Measurements from ENCODE around the gene TULP4. TPM values are rescaled to one million over a fixed set of nuclear protein-coding genes. Genes with fewer than 3 reads are reported as not detected.
"Not testable (repeated sequence)": the region's sequence is repeated elsewhere in the genome, so short reads cannot be mapped to it uniquely, and the experiment has no call there.

TULP4 gene
- total RNA-seq, 1 donor from 2014 or later, result 119 TPM

GRCh38 chr6:158295976-158296853, 16.1 kb upstream of the TULP4 start:
- not testable (repeated sequence) for DNase-seq (ENCODE audit: low spot score)

DNA sequence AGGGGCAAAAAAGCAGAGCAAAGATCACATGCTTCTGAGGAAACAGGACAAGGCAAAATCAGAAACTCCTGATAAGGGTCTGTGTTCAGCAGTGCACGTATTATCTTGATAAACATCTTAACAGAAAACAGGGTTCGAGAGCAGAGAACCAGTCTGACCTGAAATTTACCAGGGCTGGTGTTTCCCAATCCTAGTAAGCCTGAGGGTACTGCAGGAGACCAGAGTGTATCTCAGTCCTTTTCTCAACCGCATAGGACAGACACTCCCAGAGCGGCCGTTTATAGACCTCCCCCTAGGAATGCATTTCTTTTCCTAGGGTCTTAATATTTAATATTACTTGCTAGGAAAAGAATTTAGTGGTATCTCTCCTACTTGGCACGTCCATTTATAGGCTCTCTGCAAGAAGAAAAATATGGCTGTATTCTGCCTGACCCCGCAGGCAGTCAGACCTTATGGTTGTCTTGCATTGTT, 15.4 kb upstream of the TULP4 start:
- not testable (repeated sequence) for DNase-seq (ENCODE audit: low spot score)

DNA sequence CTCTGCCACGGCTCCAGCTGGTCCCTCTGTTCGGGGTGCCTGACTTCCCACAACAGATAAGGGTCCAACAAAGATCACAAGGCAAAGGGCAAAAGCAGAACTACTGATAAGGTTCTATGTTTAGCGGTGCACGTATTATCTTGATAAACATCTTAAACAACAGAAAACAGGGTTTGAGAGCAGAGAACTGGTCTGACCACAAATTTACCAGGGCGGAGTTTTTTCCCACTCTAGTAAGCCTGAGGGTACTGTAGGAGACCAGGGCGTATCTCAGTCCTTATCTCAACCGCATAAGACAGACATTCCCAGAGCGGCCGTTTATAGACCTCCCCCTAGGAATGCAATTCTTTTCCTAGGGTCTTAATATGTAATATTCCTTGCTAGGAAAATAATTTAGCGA, 14.6 kb upstream of the TULP4 start:
- DNase-seq (ENCODE audit: low spot score), result not testable (repeated sequence)

GRCh38 chr6:158300306-158301143, 11.7 kb upstream of the TULP4 start:
- not testable (repeated sequence) for DNase-seq (ENCODE audit: low spot score)

- not testable (repeated sequence) for DNase-seq (ENCODE audit: low spot score)
Observed at GRCh38 chr6:158301561-158301960, 10.7 kb upstream of the TULP4 start.

DNA sequence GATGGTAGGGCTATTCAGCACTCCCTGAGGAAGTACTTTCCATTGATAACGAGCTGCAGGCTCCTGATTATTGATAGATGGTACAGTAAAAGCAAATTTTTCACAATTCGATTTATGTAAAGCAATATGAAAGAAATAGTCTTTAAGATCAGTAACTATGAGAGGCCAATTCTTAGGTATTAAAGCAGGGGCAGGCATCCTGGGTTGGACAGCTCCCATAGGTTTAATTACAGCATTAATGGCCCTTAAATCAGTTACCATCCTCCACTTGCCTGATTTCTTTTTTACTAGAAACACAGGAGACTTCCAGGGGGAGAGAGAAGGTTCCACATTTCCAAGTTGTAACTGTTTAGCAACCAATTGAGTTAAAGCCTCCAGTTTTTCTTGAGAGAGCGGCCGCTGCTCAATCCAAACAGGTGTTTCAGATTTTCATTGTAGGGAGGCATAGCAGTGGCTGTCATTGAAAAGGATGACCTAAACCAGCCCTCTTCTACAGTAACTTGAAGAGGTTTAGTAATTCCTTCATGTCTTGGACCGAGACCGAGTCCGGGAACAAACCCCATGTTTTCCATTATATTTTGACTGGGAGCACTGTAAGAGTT, 10.0 kb upstream of the TULP4 start:
- not testable (repeated sequence) for DNase-seq (ENCODE audit: low spot score)

DNA sequence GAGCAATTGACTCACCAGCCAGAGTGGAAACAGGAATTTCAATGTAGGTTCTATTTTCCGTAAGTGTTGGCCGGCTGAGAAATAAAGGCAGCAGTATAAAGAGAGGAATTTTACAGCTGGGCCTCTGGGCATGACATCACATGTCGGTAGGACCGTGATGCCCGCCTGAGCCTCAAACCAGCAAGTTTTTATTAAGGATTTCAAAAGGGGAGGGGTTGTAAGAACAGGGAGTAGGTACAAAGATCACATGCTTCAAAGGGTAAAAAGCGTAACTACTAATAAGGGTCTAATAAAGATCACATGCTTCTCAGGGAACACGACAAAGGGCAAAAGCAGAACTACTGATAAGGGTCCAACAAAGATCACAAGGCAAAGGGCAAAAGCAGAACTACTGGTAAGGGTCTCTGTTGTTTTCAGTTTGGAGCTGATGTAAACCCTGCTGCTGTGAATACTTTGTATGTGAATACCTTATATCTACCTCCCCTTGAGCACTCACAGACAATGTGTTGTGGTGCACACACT, 9.0 kb upstream of the TULP4 start:
- no peak for DNase-seq (ENCODE audit: low spot score)

- DNase-seq (ENCODE audit: low spot score), result no peak
Observed at GRCh38 chr6:158304254-158304653, 8.0 kb upstream of the TULP4 start.

DNA sequence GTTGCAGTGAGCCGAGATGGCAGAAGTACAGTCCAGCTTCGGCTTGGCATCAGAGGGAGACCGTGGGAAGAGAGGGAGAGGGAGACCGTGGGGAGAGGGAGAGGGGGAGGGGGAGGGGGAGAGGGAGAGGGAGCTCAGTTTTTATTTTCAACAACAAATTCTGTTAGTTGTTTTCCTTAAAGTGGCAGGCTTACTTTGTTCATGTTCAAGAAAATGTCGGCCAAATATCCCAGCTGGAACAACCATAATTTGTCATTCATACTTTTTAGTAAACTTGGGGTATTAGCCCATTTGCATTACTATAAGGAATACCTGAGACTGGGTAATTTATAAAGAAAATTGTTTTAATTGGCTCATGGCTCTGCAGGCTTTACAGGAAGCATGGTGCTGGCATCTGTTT, 2.5 kb upstream of the TULP4 start:
- no peak for DNase-seq (ENCODE audit: low spot score)

DNA sequence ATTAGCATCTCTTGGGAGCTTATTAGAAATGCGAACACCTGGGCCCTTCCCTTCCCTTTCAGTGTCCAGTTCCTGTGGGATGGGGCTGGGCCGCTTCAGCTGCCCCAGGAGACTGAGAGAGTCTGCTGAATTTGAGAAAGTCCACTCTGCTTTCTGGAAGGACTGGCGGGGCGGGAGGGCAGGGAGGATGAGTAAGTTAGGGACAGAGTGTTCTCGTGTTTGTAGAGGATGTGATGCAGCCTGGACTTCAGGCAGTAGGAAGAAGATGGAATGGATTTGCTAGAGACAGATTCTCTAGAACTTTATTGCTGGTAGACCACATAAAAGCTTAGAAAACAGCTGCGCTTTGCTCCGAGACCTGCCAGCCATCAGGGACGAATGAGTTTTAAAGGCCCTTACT, 1.1 kb upstream of the TULP4 start:
- no peak for DNase-seq (ENCODE audit: low spot score)

DNA sequence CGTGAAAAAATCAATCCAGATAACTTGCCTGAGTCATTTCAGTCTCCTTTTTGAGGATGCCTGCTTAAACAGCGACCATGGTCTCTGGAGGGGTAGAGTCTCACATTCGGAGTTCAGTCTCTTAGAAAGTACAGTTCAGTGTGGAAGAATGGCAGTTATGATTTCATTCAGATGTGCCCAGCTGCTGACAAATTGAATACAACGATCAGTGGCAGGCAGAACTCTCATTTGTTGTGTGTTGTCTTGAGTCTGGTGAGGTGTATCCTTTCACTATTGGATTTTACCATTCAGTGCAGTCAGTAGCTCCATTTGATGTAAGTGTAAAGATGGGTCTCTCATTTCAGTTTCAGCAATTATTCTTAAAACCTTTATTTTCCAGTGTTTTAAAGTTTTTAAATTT, 639 bp upstream of the TULP4 start:
- no peak for DNase-seq (ENCODE audit: low spot score)

DNA sequence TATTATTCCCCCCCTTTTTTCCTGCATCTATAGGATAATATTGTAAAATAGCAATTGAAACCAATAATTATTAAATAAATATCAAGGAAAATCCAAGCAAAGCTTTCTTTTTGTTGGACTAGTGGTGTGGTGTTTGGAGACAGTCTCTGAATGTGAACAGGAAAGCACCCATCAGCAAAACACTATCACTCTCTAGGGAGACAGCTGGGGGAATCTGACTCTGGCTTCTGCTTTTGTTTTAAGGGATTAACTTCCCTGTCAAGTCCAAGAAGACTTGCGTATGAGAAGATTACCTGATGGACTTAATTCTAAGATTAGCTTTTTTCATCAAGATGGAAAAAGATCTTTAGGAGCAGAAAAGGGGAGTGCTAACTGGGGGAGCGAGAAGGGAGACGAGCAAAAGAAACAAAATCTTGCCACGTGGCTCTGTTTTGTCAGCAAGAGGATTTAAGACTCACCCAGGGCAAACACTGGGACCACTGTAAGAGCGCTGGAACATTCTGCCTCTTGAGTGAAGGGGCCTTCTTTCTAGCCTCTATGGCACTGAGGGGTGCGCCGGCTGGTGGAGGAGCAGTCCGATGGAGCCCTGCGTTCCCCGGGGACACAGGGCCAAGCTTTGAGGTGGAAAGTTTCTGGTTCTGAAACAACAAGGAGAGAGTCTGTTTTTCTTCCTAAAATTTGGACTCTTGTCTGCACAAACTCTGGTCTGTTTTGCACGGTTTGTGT, 570 bp downstream of the TULP4 start:
- DNase-seq (ENCODE audit: low spot score), result no peak

- DNase-seq (ENCODE audit: low spot score), result no peak
Observed at GRCh38 chr6:158313989-158314388, 1.7 kb downstream of the TULP4 start.

GRCh38 chr6:158314737-158315136, 2.5 kb downstream of the TULP4 start:
- DNase-seq (ENCODE audit: low spot score), result no peak

DNA sequence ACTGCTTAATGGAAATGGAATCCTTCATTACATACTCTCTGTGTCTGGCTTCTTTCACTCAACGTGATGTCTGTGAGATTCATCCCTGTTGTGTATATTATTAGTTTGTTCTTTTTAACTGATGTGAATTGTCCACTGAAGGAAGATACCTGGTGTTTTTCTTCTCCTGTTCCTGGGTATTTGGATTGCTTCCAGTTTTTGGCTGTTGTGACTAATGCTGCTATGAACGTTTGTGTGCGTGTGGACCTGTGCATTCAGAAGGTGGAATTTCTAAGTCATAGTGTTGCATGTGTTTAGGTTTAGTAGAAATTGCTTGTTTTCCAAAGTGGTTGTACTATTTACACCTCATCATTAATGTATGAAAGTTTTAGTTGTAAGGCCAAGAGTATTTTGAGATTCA, 3.8 kb downstream of the TULP4 start:
- DNase-seq (ENCODE audit: low spot score), result no peak

DNA sequence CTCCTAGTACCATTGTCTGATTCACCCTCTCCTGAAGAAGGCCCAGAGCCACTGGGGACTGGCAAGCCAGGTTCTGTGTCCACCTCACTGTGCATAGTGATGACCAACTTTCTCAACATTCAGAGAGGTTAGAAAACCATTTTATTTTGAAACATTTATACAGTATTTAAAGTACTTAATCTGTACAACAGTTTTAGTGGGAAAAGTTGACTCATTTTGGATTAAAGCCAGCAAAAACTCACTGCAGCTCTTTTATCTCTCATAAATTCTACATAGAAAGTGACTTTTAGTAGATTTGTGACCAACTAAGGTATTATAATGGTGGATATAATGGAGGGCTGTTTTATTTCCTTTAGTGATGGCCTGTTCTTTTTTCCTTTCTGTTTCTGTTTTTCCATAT, 9.7 kb downstream of the TULP4 start:
- no peak for DNase-seq (ENCODE audit: low spot score)

DNA sequence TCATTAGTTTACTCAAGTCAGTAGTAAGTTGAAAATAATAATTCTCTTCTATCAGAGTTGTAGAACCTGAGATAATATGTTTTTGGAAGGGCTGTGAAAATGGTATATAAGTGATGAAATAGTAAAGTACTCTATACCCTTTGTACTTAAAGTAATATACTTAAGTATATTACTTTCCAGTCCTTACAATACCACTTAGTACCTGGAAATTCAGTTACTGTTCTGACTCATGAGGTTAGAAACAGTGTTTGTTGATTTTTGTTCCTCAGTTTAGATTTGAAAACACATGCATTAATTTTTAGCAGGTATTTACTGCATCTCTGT, 10.1 kb downstream of the TULP4 start:
- no peak for DNase-seq (ENCODE audit: low spot score)

DNA sequence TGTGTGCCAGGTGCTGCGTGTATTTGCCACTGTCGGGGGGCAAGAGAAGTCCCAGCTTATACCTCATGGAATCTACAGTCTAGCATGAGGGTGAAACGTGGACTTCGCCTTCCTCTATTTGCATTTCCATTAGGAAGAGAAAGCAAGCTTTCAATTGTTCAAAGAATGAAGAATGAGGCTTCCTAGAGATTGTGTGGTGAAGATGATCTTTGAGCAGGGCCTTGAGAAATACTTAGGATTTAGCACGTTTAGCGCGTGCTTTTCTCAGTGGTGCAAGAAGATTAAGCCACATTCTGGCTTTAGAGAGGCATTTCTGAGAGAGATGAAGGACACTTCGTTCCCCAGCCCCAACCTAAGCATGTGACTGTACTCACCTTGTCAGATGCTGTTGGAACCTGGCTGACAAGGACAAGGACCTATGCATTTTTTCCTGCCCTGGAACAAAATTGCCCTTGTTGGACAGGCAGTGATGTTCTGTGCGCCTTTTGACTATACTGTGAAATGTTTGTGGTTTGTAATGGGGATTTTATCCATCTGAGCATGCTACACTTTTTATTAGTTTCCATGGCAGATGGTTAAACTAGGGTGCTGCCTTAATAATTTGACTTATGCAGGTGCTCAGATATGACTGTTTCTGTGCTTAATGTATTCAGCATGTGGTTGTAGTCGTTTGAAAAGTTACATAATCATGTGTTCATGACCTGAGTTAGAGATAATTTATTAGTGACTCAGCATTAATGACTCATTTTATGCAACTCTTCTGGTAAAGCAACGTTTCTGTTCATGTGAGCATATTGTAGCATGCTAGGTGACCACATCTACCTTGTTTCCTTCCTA, 10.7 kb downstream of the TULP4 start:
- DNase-seq (ENCODE audit: low spot score), result no peak

GRCh38 chr6:158323561-158323958, 11.3 kb downstream of the TULP4 start:
- DNase-seq (ENCODE audit: low spot score), result no peak

- no peak for DNase-seq (ENCODE audit: low spot score)
Observed at GRCh38 chr6:158324136-158324535, 11.9 kb downstream of the TULP4 start.

DNA sequence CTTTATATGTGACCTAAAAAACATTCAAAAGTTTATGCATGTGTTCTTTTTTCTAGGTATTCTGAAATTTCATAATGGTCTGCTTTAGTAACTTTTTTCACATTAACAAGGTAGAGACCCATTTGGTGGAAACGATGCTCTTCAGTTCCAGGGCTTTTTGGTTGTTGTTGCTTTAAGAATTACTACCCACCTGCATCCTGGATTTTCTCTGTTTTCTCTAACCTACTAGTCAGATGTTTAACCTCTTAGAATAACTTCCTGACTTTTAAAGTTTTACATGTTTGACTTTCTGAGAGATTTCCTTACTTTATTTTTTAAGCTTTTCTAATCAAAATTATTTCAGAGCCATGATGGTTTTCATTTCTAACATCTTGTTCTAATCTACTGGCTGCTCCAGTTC, 14.9 kb downstream of the TULP4 start:
- no peak for DNase-seq (ENCODE audit: low spot score)
